DMS53 (cell line): Measurements from ENCODE around the gene IKBKG.
"Not testable (repeated sequence)": the region's sequence is repeated elsewhere in the genome, so short reads cannot be mapped to it uniquely, and the experiment has no call there.

Experiments used
- DNase-seq: peaks from one replicate; lab custom pipeline; 2025; lab: John Stamatoyannopoulos, UW

IKBKG gene

GRCh38 chrX:154526901-154527675 lies 20.3 kb upstream of the IKBKG start:
- DNase-seq, result peak; percentile 89

GRCh38 chrX:154529206-154529612 lies 18.2 kb upstream of the IKBKG start:
- peak; percentile 19 for DNase-seq

- peak; percentile 45 for DNase-seq
Observed at GRCh38 chrX:154530286-154530685, 17.1 kb upstream of the IKBKG start.

- no peak for DNase-seq
Observed at GRCh38 chrX:154531626-154532025, 15.8 kb upstream of the IKBKG start.

GRCh38 chrX:154532690-154533089 lies 14.7 kb upstream of the IKBKG start:
- DNase-seq, result no peak

- DNase-seq, result peak; percentile 92
Observed at GRCh38 chrX:154534526-154535322, 12.7 kb upstream of the IKBKG start.

- no peak for DNase-seq
Observed at GRCh38 chrX:154535892-154536291, 11.5 kb upstream of the IKBKG start.

- peak; percentile 82 for DNase-seq
Observed at GRCh38 chrX:154539077-154539476, 8.3 kb upstream of the IKBKG start.

GRCh38 chrX:154540365-154540764 lies 7.1 kb upstream of the IKBKG start:
- DNase-seq, result not testable (repeated sequence)

- DNase-seq, result peak; percentile 88
Observed at GRCh38 chrX:154540897-154541535, 6.4 kb upstream of the IKBKG start.

GRCh38 chrX:154541589-154541895 lies 5.9 kb upstream of the IKBKG start:
- no peak for DNase-seq

GRCh38 chrX:154541896-154542722 lies 5.3 kb upstream of the IKBKG start:
- peak; percentile 81 for DNase-seq

- peak; percentile 82 for DNase-seq
Observed at GRCh38 chrX:154542723-154543424, 4.5 kb upstream of the IKBKG start.

GRCh38 chrX:154545673-154546274 lies 1.6 kb upstream of the IKBKG start:
- DNase-seq, result peak; percentile 20

GRCh38 chrX:154546354-154547244 lies 821 bp upstream of the IKBKG start, which contains the start of gene G6PD:
TSS of gene G6PD (minus strand) at chrX:154546846. CDS start at chrX:154546155, 691 bp downstream.
- DNase-seq, result peak; percentile 88

GRCh38 chrX:154548028-154548316 lies 552 bp downstream of the IKBKG start:
- peak; percentile 49 for DNase-seq

GRCh38 chrX:154549766-154550165 lies 2.3 kb downstream of the IKBKG start:
- DNase-seq, result no peak

GRCh38 chrX:154552112-154552806 lies 4.8 kb downstream of the IKBKG start:
- not testable (repeated sequence) for DNase-seq

GRCh38 chrX:154558060-154558690 lies 10.8 kb downstream of the IKBKG start:
- DNase-seq, result not testable (repeated sequence)
